A549 treated with Hydrocortisone at 1 μM for 4 hours (cell line): ENCODE data around the gene TTC29. TPM values are rescaled to one million over a fixed set of nuclear protein-coding genes. Genes with fewer than 3 reads are reported as not detected.

Experiments used
- total RNA-seq: library from RNA; stranded (reverse); fragments of 200-300 nt; extraction: Qiagen RNA extraction; gene quantifications from 5 replicates; pipeline ENCODE4 v1.2.3, GENCODE V29; 2022

Gene TTC29, protein sequence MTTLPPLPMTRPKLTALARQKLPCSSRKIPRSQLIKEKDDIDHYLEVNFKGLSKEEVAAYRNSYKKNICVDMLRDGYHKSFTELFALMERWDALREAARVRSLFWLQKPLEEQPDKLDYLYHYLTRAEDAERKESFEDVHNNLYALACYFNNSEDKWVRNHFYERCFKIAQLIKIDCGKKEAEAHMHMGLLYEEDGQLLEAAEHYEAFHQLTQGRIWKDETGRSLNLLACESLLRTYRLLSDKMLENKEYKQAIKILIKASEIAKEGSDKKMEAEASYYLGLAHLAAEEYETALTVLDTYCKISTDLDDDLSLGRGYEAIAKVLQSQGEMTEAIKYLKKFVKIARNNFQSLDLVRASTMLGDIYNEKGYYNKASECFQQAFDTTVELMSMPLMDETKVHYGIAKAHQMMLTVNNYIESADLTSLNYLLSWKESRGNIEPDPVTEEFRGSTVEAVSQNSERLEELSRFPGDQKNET
- not detected in 5 replicates for total RNA-seq

DNA sequence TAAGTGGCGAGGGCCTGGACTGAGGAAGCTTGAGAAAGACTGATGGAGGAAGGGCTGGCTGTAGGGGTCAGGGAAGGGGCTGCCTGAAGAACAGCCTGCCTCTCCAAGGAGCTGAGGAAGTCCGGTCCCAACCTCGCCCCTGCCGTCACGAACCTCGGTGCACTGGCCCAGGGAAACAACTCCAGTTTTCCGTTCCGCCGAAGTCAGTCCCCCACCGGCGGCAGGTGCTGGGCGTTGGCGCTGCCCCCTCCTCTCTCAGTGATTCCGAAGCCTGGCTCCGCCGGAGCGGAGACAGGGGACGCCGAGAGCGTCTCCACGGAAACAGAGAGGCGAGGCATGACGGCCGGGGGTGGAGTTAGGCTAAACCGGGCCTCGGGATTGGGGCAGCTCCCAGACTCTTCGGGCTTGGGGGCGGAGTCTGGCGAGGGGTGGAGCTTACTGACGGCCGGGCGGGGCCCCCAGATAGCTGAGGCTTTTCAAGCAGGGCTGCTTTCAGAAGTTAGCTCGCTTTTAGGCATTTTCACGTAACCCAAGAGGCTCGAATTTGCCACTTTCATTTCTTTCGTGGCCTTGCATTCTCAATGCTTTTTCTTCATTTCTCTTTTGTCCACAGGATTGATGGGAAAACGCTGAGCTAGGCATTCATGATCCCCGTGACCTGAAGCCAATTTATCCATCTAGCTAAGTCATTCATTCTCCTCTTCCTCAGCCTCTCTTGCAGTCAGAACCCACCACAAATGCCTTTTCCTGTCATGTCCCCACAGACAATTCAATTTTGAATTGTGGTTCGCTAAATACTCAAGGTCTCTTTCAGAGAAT lies at the start of gene TTC29:
Gene TTC29, minus strand, starts transcription at position 309 of the 819 bp plus-strand sequence. CDS start 5,969 bp downstream, outside the sequence.

